H1 (cell line): Measurements from ENCODE around the gene KRT7. TPM values are rescaled to one million over a fixed set of nuclear protein-coding genes. Genes with fewer than 3 reads are reported as not detected.

Experiments used
- CTCF ChIA-PET: fragments of 300-600 bp; sonication (Branson Sonifier 250); formaldehyde crosslinking; loops from one replicate; lab custom pipeline; 2021; ENCODE audit not compliant: partially characterized antibody; lab: Charles Lee
- POLR2A ChIA-PET: fragments of 300-600 bp; sonication (Branson Sonifier 250); formaldehyde crosslinking; loops from one replicate; lab custom pipeline; 2021; ENCODE audit warnings: inconsistent platforms; ENCODE audit not compliant: partially characterized antibody; lab: Charles Lee
- DNase-seq, 2 experiments: peaks; one replicate each; pipeline versions ENCODE4 v3.0.0 to v3.0.0-alpha.2; 2010 to 2022; ENCODE audit warnings: low spot score in 2 of 2, low read depth in 1 of 2, mixed read lengths in 1 of 2
- FAIRE-seq: peaks from 2 replicates; lab custom pipeline; 2011; peaks lifted over from hg19 to GRCh38; lab: Jason Lieb, UNC
- H2AFZ ChIP-seq: 2 replicates; pipeline ENCODE4 v1.8.1; 2012; ENCODE audit warnings: low read length, inconsistent platforms
- H2AK5ac ChIP-seq: 2 replicates; pipeline ENCODE4 v1.6.1; 2013; ENCODE audit warnings: low read depth, low read length
- H2BK120ac ChIP-seq: replicated peaks from 2 replicates; pipeline ENCODE3; 2013; ENCODE audit warnings: low read depth, low read length, inconsistent platforms
- H2BK12ac ChIP-seq: 2 replicates; pipeline ENCODE4 v1.6.1; 2013; ENCODE audit warnings: low read depth, low read length
- H2BK15ac ChIP-seq: 2 replicates; pipeline ENCODE4 v1.6.1; 2013; ENCODE audit warnings: low read length
- H2BK20ac ChIP-seq: 2 replicates; pipeline ENCODE4 v1.6.1; 2013; ENCODE audit warnings: low read length
- H2BK5ac ChIP-seq: 2 replicates; pipeline ENCODE4 v1.6.1; 2013; ENCODE audit warnings: low read depth, low read length
- H3K14ac ChIP-seq: 2 replicates; pipeline ENCODE4 v1.6.1; 2013; ENCODE audit warnings: inconsistent platforms; ENCODE audit not compliant: insufficient read length
- H3K18ac ChIP-seq: 2 replicates; pipeline ENCODE4 v1.6.1; 2013; ENCODE audit warnings: low read length; ENCODE audit errors: extremely low read depth
- H3K23ac ChIP-seq: 2 replicates; pipeline ENCODE4 v1.6.1; 2013; ENCODE audit warnings: inconsistent platforms; ENCODE audit not compliant: insufficient read length
- H3K23me2 ChIP-seq: 2 replicates; pipeline ENCODE4 v1.6.1; 2013; ENCODE audit warnings: low read depth, low read length
- H3K27ac ChIP-seq: 2 replicates; pipeline ENCODE4 v1.6.1; 2011; ENCODE audit warnings: low read depth, low read length, inconsistent platforms
- H3K27me3 ChIP-seq, 4 experiments: replicated peaks in 1 of 4; 1 replicate in 1 of 4; 2 replicates in 3 of 4; pipeline versions ENCODE4 v1.6.1 to v1.8.1; 2011 to 2013; ENCODE audit warnings: low read length in 3 of 4, mild to moderate bottlenecking in 3 of 4, inconsistent platforms in 2 of 4, mixed read lengths in 2 of 4, moderate library complexity in 1 of 4; ENCODE audit not compliant: control insufficient read depth in 3 of 4, insufficient read depth in 3 of 4; ENCODE audit errors: extremely low read depth in 1 of 4
- H3K36me3 ChIP-seq, 4 experiments: 2 replicates each; pipeline versions ENCODE4 v1.6.1 to v1.8.1; 2011 to 2013; ENCODE audit warnings: mild to moderate bottlenecking in 4 of 4, low read length in 3 of 4, moderate library complexity in 2 of 4, control low read depth in 1 of 4, inconsistent platforms in 1 of 4; ENCODE audit not compliant: insufficient read depth in 4 of 4, control insufficient read depth in 2 of 4
- H3K4ac ChIP-seq: replicated peaks from 2 replicates; pipeline ENCODE3; 2013; ENCODE audit warnings: low read length, low read depth, mixed read lengths, inconsistent platforms; ENCODE audit not compliant: insufficient read length
- H3K4me1 ChIP-seq, 4 experiments: replicated peaks in 1 of 4; 1 replicate in 1 of 4; 2 replicates in 3 of 4; pipeline versions ENCODE4 v1.6.1 to v1.8.1; 2011 to 2013; ENCODE audit warnings: low read length in 3 of 4, inconsistent platforms in 2 of 4, mixed read lengths in 1 of 4; ENCODE audit not compliant: insufficient read depth in 4 of 4, control insufficient read depth in 3 of 4
- H3K4me2 ChIP-seq, 2 experiments: 2 replicates each; pipeline versions ENCODE4 v1.6.1 to v1.8.1; 2011 to 2013; ENCODE audit warnings: low read depth in 2 of 2, low read length in 2 of 2, control low read depth in 1 of 2, inconsistent platforms in 1 of 2, mild to moderate bottlenecking in 1 of 2; ENCODE audit not compliant: insufficient read depth in 1 of 2
- H3K4me3 ChIP-seq, 4 experiments: fragments of 200-600, 300-600 bp in 1 of 4; sonication (generic), shearing (Covaris generic), sonication (Bioruptor Twin) in 1 of 4; 2 replicates each; pipeline versions ENCODE4 v1.5.1 to v1.8.1; 2011 to 2016; ENCODE audit warnings: low read length in 4 of 4, low read depth in 3 of 4, control low read depth in 2 of 4, inconsistent platforms in 2 of 4, mild to moderate bottlenecking in 2 of 4, mixed read lengths in 1 of 4, moderate library complexity in 1 of 4; ENCODE audit not compliant: insufficient read depth in 2 of 4; ENCODE audit errors: extremely low read depth in 1 of 4
- H3K56ac ChIP-seq: replicated peaks from 2 replicates; pipeline ENCODE3; 2013; ENCODE audit warnings: low read depth, mild to moderate bottlenecking, mixed read lengths, low read length, inconsistent platforms; ENCODE audit not compliant: insufficient read length
- H3K79me1 ChIP-seq: 2 replicates; pipeline ENCODE4 v1.6.1; 2013; ENCODE audit warnings: low read depth, low read length, control low read depth
- H3K79me2 ChIP-seq, 2 experiments: 2 replicates each; pipeline versions ENCODE4 v1.6.1 to v1.8.1; 2012 to 2013; ENCODE audit warnings: low read length in 2 of 2, mild to moderate bottlenecking in 2 of 2, inconsistent platforms in 1 of 2; ENCODE audit not compliant: insufficient read depth in 2 of 2, control insufficient read depth in 1 of 2
- H3K9ac ChIP-seq, 4 experiments: replicated peaks in 1 of 4; 1 replicate in 1 of 4; 2 replicates in 3 of 4; pipeline versions ENCODE4 v1.6.1 to v1.8.1; 2011 to 2013; ENCODE audit warnings: low read depth in 3 of 4, low read length in 3 of 4, control low read depth in 2 of 4, mild to moderate bottlenecking in 2 of 4, moderate library complexity in 2 of 4, inconsistent platforms in 1 of 4; ENCODE audit errors: extremely low read depth in 1 of 4
- H3K9me3 ChIP-seq, 2 experiments: 2 replicates each; pipeline versions ENCODE4 v1.6.1 to v1.8.1; 2012 to 2013; ENCODE audit warnings: mild to moderate bottlenecking in 2 of 2, moderate library complexity in 2 of 2, control low read depth in 1 of 2, inconsistent platforms in 1 of 2, low read depth in 1 of 2, low read length in 1 of 2, mixed read lengths in 1 of 2; ENCODE audit not compliant: insufficient read depth in 2 of 2
- H4K20me1 ChIP-seq, 2 experiments: replicated peaks in 1 of 2; 2 replicates each; pipeline versions ENCODE3 to v1.8.1; 2011 to 2013; ENCODE audit warnings: inconsistent platforms in 2 of 2, low read length in 2 of 2, mild to moderate bottlenecking in 1 of 2; ENCODE audit not compliant: insufficient read depth in 2 of 2, control insufficient read depth in 1 of 2
- H4K5ac ChIP-seq: 2 replicates; pipeline ENCODE4 v1.6.1; 2013; ENCODE audit warnings: low read length, low read depth, mixed read lengths, inconsistent platforms; ENCODE audit not compliant: insufficient read length
- H4K8ac ChIP-seq: 2 replicates; pipeline ENCODE4 v1.8.0; 2013; ENCODE audit warnings: mild to moderate bottlenecking, moderate library complexity, low read length, inconsistent platforms; ENCODE audit not compliant: insufficient read depth; ENCODE audit errors: extremely low read depth
- H4K91ac ChIP-seq: replicated peaks from 2 replicates; pipeline ENCODE3; 2013; ENCODE audit warnings: low read length, mixed read lengths, inconsistent platforms; ENCODE audit not compliant: insufficient read length
- BCL11A ChIP-seq, 2 experiments: IDR thresholded peaks; one replicate each; pipeline ENCODE4 v1.6.1; 2011; ENCODE audit warnings: low read depth in 2 of 2, low read length in 2 of 2, mild to moderate bottlenecking in 2 of 2
- CBX5 ChIP-seq: fragments of 300-800, 300-1000 bp; sonication (generic); IDR thresholded peaks from 2 replicates; pipeline ENCODE4 v1.7.1; 2016; ENCODE audit warnings: antibody characterized with exemption, low read length, low read depth
- CEBPB ChIP-seq: IDR thresholded peaks from 2 replicates; pipeline ENCODE4 v1.6.1; 2012; ENCODE audit warnings: low read depth, low read length
- CREB1 ChIP-seq: IDR thresholded peaks from 2 replicates; pipeline ENCODE4 v1.6.1; 2012; ENCODE audit warnings: inconsistent platforms
- EGR1 ChIP-seq: IDR thresholded peaks from 2 replicates; pipeline ENCODE4 v1.6.1; 2011; ENCODE audit warnings: low read depth, low read length, borderline replicate concordance
- FOSL1 ChIP-seq: IDR thresholded peaks from 2 replicates; pipeline ENCODE4 v1.6.1; 2011; ENCODE audit warnings: mild to moderate bottlenecking, low read depth, low read length, moderate library complexity; ENCODE audit not compliant: insufficient read depth
- HDAC2 ChIP-seq, 2 experiments: fragments of 300-600 bp in 1 of 2; sonication (generic) in 1 of 2; IDR thresholded peaks; 2 replicates each; pipeline ENCODE4 v1.6.1; 2011 to 2012; ENCODE audit warnings: low read depth in 2 of 2, low read length in 2 of 2, mild to moderate bottlenecking in 2 of 2, moderate library complexity in 2 of 2, borderline replicate concordance in 1 of 2, inconsistent platforms in 1 of 2
- POU5F1 ChIP-seq: IDR thresholded peaks from 2 replicates; pipeline ENCODE4 v1.6.1; 2011; ENCODE audit warnings: low read depth, mild to moderate bottlenecking, low read length, moderate library complexity
- SIRT6 ChIP-seq: IDR thresholded peaks from one replicate; pipeline ENCODE4 v1.7.1; 2012; ENCODE audit warnings: low read length, inconsistent platforms
- SP1 ChIP-seq: IDR thresholded peaks from 2 replicates; pipeline ENCODE4 v1.6.1; 2011; ENCODE audit warnings: low read depth, low read length
- SUZ12 ChIP-seq: fragments of 200-600 bp; sonication (generic); IDR thresholded peaks from 2 replicates; pipeline ENCODE4 v1.6.1; 2012; ENCODE audit warnings: mild to moderate bottlenecking, inconsistent platforms, low read length, moderate library complexity, mixed read lengths
- WGBS, 2 experiments: shearing (Covaris generic) in 1 of 2; methylation state at CpG; one replicate each; pipeline versions ENCODE4 v1.1.6 to v1.1.7; 2013 to 2015; ENCODE audit warnings: low lambda C conversion rate in 2 of 2, mixed read lengths in 2 of 2, inconsistent platforms in 1 of 2, low coverage in 1 of 2, missing lambda C conversion rate in 1 of 2; ENCODE audit not compliant: insufficient replicate concordance in 2 of 2, insufficient coverage in 1 of 2, insufficient read length in 1 of 2; ENCODE audit errors: extremely low coverage in 1 of 2, missing lambda C conversion rate in 1 of 2; 5-methylcytosine and 5-hydroxymethylcytosine counted together
- polyA plus RNA-seq, 7 experiments: library from polyadenylated mRNA; depleted of rRNA in 3 of 7; stranded (reverse) in 5 of 7; unstranded in 2 of 7; fragments of >200 nt in 5 of 7; fragments of 200-250 nt in 2 of 7; gene quantifications; 1 replicate in 5 of 7; 2 replicates in 1 of 7; 4 replicates in 1 of 7; pipeline versions ENCODE4 v1.2.1 to v1.2.3, GENCODE V29; 2011 to 2013; ENCODE audit warnings: missing spikeins in 2 of 7, mixed read lengths in 2 of 7
- total RNA-seq: library from RNA; stranded (reverse); fragmentation: NEBNext Ultra II Directional; extraction: Animal tissue kit (Norgen Biotek cat#: 25700); gene quantifications from 2 replicates; pipeline ENCODE4 v1.2.1, GENCODE V29; 2021
- TF ChIP-seq, protein P1 (sequence below), 3 experiments: IDR thresholded peaks; 1 replicate in 2 of 3; 2 replicates in 1 of 3; pipeline versions ENCODE4 v1.5.1 to v1.6.1; 2011; ENCODE audit warnings: low read length in 3 of 3, mild to moderate bottlenecking in 3 of 3, inconsistent platforms in 2 of 3, low read depth in 1 of 3, moderate library complexity in 1 of 3; ENCODE audit not compliant: insufficient read depth in 1 of 3; ENCODE audit errors: control extremely low read depth in 1 of 3

KRT7 gene
- total and polyA plus RNA-seq, 2 of the 8 experiments (the other 6 are each of a cell fraction or from before 2014, with no cell fraction given), result 13.2 to 19.0 TPM

DNA sequence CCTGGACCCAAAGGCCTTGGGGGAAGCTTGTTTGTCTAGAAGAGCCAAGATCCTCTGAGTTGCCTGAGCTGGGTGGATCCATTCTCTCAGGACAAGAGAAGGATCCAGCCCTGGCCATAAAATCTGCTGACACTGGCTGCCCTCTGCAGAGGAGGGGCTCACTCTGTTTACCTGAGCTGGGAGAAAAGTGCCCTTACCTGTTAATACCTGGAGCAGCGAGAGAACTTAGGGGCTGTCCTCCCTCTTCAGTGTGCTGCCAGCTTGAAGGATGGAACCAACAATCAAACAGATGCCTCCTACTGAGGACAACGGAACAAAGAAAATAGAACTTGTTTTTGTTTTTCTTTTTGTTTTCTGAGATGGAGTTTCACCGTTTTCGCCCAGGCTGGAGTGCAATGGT, 7.3 kb upstream of the KRT7 start:
- POLR2A ChIA-PET, result interaction anchor here (1.0 kb wide), 1 partner anchor 8 kb away, joined by 3 read pairs; no protein-coding TSS in a partner anchor
- 85% methylated on average over 4 of the region's 4 CpGs; no CpG with 5 or more reads in 1 of the 2 experiments for WGBS, 2 experiments
- TF ChIP-seq CEBPB (no peak), CBX5 (no peak), HDAC2 (IDR thresholded peaks at IDR 0.05; ENCODE audit: borderline replicate concordance in 1 of 2, low read depth in 2 of 2, low read length in 2 of 2) (no peak), SIRT6 (no peak), FOSL1 (no peak), SUZ12 (no peak), BCL11A (IDR thresholded peaks at IDR 0.05; ENCODE audit: low read depth in 2 of 2, low read length in 2 of 2) (no peak), EGR1 (no peak), POU5F1 (no peak), CREB1 (no peak), SP1 (no peak)
- TF ChIP-seq, protein P1, sequence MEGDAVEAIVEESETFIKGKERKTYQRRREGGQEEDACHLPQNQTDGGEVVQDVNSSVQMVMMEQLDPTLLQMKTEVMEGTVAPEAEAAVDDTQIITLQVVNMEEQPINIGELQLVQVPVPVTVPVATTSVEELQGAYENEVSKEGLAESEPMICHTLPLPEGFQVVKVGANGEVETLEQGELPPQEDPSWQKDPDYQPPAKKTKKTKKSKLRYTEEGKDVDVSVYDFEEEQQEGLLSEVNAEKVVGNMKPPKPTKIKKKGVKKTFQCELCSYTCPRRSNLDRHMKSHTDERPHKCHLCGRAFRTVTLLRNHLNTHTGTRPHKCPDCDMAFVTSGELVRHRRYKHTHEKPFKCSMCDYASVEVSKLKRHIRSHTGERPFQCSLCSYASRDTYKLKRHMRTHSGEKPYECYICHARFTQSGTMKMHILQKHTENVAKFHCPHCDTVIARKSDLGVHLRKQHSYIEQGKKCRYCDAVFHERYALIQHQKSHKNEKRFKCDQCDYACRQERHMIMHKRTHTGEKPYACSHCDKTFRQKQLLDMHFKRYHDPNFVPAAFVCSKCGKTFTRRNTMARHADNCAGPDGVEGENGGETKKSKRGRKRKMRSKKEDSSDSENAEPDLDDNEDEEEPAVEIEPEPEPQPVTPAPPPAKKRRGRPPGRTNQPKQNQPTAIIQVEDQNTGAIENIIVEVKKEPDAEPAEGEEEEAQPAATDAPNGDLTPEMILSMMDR (IDR thresholded peaks at IDR 0.05; ENCODE audit: control extremely low read depth in 1 of 3, insufficient read depth in 1 of 3, low read depth in 1 of 3, low read length in 3 of 3), result no peak

More for the DNA sequence above, 7.3 kb upstream of the KRT7 start:
- Histone ChIP-seq H3K79me1 (no peaks in the 10 kb centered on the region), H3K56ac (no peak overlapping the region), H4K5ac (no peak overlapping the region), H2AK5ac (no peak overlapping the region), H3K27ac (no peak overlapping the region), H3K23me2 (no peaks in the 10 kb centered on the region), H3K4me1 (peaks cover 0 to 3% (median 2%) of the 10 kb centered on the region in 4 experiments; a peak in 4 of 7 replicates), H2BK20ac (no peak overlapping the region), H3K4me2 (no peak overlapping the region), H2BK15ac (no peak overlapping the region), H3K79me2 (no peaks in the 10 kb centered on the region), H4K20me1 (no peaks in the 10 kb centered on the region), H4K91ac (no peak overlapping the region), H3K9ac (no peak overlapping the region), H3K36me3 (no peaks in the 10 kb centered on the region; a peak in 1 of 8 replicates), H3K14ac (no peak overlapping the region), H3K4me3 (no peak overlapping the region), H4K8ac (no peak overlapping the region), H3K27me3 (peaks cover 0 to 4% (median 3%) of the 10 kb centered on the region in 4 experiments; a peak in 4 of 7 replicates), H3K23ac (no peak overlapping the region), H2BK5ac (no peak overlapping the region), H3K4ac (no peak overlapping the region), H3K18ac (no peak overlapping the region), H2BK120ac (no peak overlapping the region), H3K9me3 (no peaks in the 10 kb centered on the region), H2BK12ac (no peak overlapping the region), H2AFZ (no peak overlapping the region)
- CTCF ChIA-PET, result interaction anchor here (0.7 to 6.9 kb wide), 21 partner anchors 10 to 189 kb away, joined by 3 to 82 read pairs (median 4); no protein-coding TSS in a partner anchor
- no peak for FAIRE-seq
- no peak for DNase-seq
